Measurements from ENCODE around the gene VWA8.
"Not testable (repeated sequence)": the region's sequence is repeated elsewhere in the genome, so short reads cannot be mapped to it uniquely, and the experiment has no call there.

Gene VWA8

GRCh38 chr13:41962994-41963393 lies 2.1 kb upstream of the VWA8 start:
- no peak for DNase-seq

GRCh38 chr13:41961466-41961760 lies 504 bp upstream of the VWA8 start:
- DNase-seq: no peak

GRCh38 chr13:41960211-41960636 lies 685 bp downstream of the VWA8 start:
- DNase-seq: no peak

GRCh38 chr13:41956272-41956671 lies 4.6 kb downstream of the VWA8 start:
- DNase-seq: no peak

- no peak for DNase-seq
Measured at GRCh38 chr13:41955605-41956004, 5.3 kb downstream of the VWA8 start.

GRCh38 chr13:41954226-41954625 lies 6.7 kb downstream of the VWA8 start:
- DNase-seq: no peak

- DNase-seq: no peak
Measured at GRCh38 chr13:41952749-41953148, 8.2 kb downstream of the VWA8 start.

- DNase-seq: not testable (repeated sequence)
Measured at GRCh38 chr13:41949104-41949503, 11.8 kb downstream of the VWA8 start.

GRCh38 chr13:41945926-41946325 lies 15.0 kb downstream of the VWA8 start:
- no peak for DNase-seq

GRCh38 chr13:41944635-41945397 lies 16.1 kb downstream of the VWA8 start:
- DNase-seq: no peak

- DNase-seq: no peak
Measured at GRCh38 chr13:41944229-41944628, 16.7 kb downstream of the VWA8 start.

GRCh38 chr13:41942462-41943094 lies 18.3 kb downstream of the VWA8 start:
- no peak for DNase-seq

- no peak for DNase-seq
Measured at GRCh38 chr13:41941174-41941573, 19.7 kb downstream of the VWA8 start.

- no peak for DNase-seq
Measured at GRCh38 chr13:41939398-41939797, 21.5 kb downstream of the VWA8 start.

- no peak for DNase-seq
Measured at GRCh38 chr13:41938918-41939317, 22.0 kb downstream of the VWA8 start.

GRCh38 chr13:41937388-41937787 lies 23.5 kb downstream of the VWA8 start:
- no peak for DNase-seq

GRCh38 chr13:41935501-41935900 lies 25.4 kb downstream of the VWA8 start:
- DNase-seq: no peak

- DNase-seq: no peak
Measured at GRCh38 chr13:41934994-41935393, 25.9 kb downstream of the VWA8 start.

- DNase-seq: no peak
Measured at GRCh38 chr13:41934120-41934519, 26.8 kb downstream of the VWA8 start.

GRCh38 chr13:41931337-41931736 lies 29.6 kb downstream of the VWA8 start:
- DNase-seq: no peak

GRCh38 chr13:41930154-41930553 lies 30.8 kb downstream of the VWA8 start:
- DNase-seq: no peak

- DNase-seq: no peak
Measured at GRCh38 chr13:41928323-41928722, 32.6 kb downstream of the VWA8 start.

GRCh38 chr13:41925014-41925413 lies 35.9 kb downstream of the VWA8 start:
- DNase-seq: no peak

GRCh38 chr13:41922894-41923293 lies 38.0 kb downstream of the VWA8 start:
- DNase-seq: not testable (repeated sequence)

Data from NCI-H774 (cell line).